SU-DHL-6 (cell line): Measurements from ENCODE around the gene CCDC34.

Experiments
- H2AFZ ChIP-seq: fragments of 200-600 bp; sonication (generic); 2 replicates; pipeline ENCODE4 v1.6.1; 2014; ENCODE audit warnings: low read depth, mild to moderate bottlenecking, moderate library complexity, mixed read lengths, antibody characterized with exemption, low read length; ENCODE audit not compliant: severe bottlenecking
- H3F3A ChIP-seq: fragments of 200-600 bp; shearing (Covaris generic); 2 replicates; pipeline ENCODE4 v1.6.0; 2016; ENCODE audit warnings: antibody characterized with exemption, mild to moderate bottlenecking; ENCODE audit not compliant: insufficient read depth
- H3K27ac ChIP-seq: fragments of 200-600 bp; sonication (generic); 2 replicates; pipeline ENCODE4 v1.5.1; 2016; ENCODE audit warnings: low read depth, mild to moderate bottlenecking, low read length, moderate library complexity, mixed read lengths
- H3K27me3 ChIP-seq: fragments of 200-600 bp; sonication (generic), shearing (Covaris generic); 2 replicates; pipeline ENCODE4 v1.6.0; 2014; ENCODE audit warnings: mild to moderate bottlenecking, low read length
- H3K36me3 ChIP-seq: fragments of 200-600 bp; sonication (generic); 2 replicates; pipeline ENCODE4 v1.6.1; 2014; ENCODE audit warnings: mild to moderate bottlenecking, low read length, mixed read lengths
- H3K4me2 ChIP-seq: fragments of 300-600, 200-600 bp; shearing (Covaris generic), sonication (generic); 2 replicates; pipeline ENCODE4 v1.6.0; 2014; ENCODE audit warnings: low read length, low read depth, mild to moderate bottlenecking; ENCODE audit not compliant: poor library complexity, severe bottlenecking
- H3K4me3 ChIP-seq: fragments of 200-600 bp; sonication (generic); 2 replicates; pipeline ENCODE4 v1.5.1; 2014; ENCODE audit warnings: antibody characterized with exemption, low read length, mild to moderate bottlenecking, mixed read lengths; ENCODE audit not compliant: insufficient read depth, poor library complexity, severe bottlenecking
- H3K79me2 ChIP-seq: fragments of 200-600 bp; sonication (generic); 2 replicates; pipeline ENCODE4 v1.6.1; 2014; ENCODE audit warnings: mild to moderate bottlenecking, low read length, moderate library complexity; ENCODE audit not compliant: insufficient read depth
- H3K9ac ChIP-seq: fragments of 200-600 bp; sonication (generic); 2 replicates; pipeline ENCODE4 v1.7.0; 2014; ENCODE audit warnings: mild to moderate bottlenecking, low read length
- H3K9me2 ChIP-seq: fragments of 200-600 bp; sonication (generic); replicated peaks from 2 replicates; pipeline ENCODE4 v1.6.1; 2014; ENCODE audit warnings: low read length; ENCODE audit not compliant: insufficient read depth
- H3K9me3 ChIP-seq: fragments of 200-600 bp; sonication (generic); 2 replicates; pipeline ENCODE4 v1.6.1; 2014; ENCODE audit warnings: low read length, mixed read lengths; ENCODE audit not compliant: insufficient read depth
- H4K20me1 ChIP-seq: fragments of 200-600 bp; sonication (generic); 2 replicates; pipeline ENCODE4 v1.6.1; 2014; ENCODE audit warnings: low read depth, mild to moderate bottlenecking, antibody characterized with exemption, low read length, moderate library complexity, mixed read lengths
- EZH2phosphoT487 ChIP-seq: fragments of 200-600 bp; sonication (generic), shearing (Covaris generic); conservative IDR thresholded peaks from 2 replicates; pipeline ENCODE4 v1.6.1; 2018; ENCODE audit warnings: mild to moderate bottlenecking, antibody characterized with exemption, low read length, moderate library complexity, mixed read lengths
- TF ChIP-seq, protein P1 (sequence below): fragments of 200-600 bp; sonication (generic); IDR thresholded peaks from one replicate; pipeline ENCODE4 v1.5.1; 2017; ENCODE audit warnings: antibody characterized with exemption, mild to moderate bottlenecking, low read length, moderate library complexity; ENCODE audit not compliant: insufficient read depth, poor library complexity, severe bottlenecking

Gene CCDC34

DNA sequence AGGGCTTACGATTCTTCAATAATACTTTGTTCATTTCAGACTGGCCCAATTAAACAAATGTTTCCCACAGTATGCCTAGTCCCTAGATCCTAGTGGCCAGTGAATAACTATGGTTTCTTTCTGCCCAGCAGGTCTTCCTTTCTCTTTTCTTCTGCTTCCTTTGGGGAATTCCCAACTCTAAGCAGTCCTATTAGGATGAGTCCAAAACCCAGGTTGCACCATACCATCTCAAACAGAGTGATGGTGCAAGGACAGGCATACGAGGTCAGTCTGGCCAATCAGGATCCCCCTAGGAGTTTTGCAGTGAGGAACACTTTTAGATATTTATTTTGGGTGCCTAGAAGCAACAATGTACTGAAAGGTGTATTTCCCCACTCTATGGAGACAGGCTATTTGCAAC is 41.4 kb upstream of the CCDC34 start:
- no peak for TF ChIP-seq EZH2phosphoT487
- TF ChIP-seq, protein P1, sequence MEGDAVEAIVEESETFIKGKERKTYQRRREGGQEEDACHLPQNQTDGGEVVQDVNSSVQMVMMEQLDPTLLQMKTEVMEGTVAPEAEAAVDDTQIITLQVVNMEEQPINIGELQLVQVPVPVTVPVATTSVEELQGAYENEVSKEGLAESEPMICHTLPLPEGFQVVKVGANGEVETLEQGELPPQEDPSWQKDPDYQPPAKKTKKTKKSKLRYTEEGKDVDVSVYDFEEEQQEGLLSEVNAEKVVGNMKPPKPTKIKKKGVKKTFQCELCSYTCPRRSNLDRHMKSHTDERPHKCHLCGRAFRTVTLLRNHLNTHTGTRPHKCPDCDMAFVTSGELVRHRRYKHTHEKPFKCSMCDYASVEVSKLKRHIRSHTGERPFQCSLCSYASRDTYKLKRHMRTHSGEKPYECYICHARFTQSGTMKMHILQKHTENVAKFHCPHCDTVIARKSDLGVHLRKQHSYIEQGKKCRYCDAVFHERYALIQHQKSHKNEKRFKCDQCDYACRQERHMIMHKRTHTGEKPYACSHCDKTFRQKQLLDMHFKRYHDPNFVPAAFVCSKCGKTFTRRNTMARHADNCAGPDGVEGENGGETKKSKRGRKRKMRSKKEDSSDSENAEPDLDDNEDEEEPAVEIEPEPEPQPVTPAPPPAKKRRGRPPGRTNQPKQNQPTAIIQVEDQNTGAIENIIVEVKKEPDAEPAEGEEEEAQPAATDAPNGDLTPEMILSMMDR, result no peak
- Histone ChIP-seq H3K4me2 (no peak overlapping the region), H3K9me3 (no peaks in the 10 kb centered on the region), H3K36me3 (no peaks in the 10 kb centered on the region), H3F3A (no peaks in the 10 kb centered on the region), H3K4me3 (no peak overlapping the region), H3K9me2 (no peaks in the 10 kb centered on the region), H4K20me1 (no peaks in the 10 kb centered on the region), H3K27ac (no peak overlapping the region), H3K27me3 (no peaks in the 10 kb centered on the region), H3K79me2 (no peaks in the 10 kb centered on the region), H2AFZ (no peak overlapping the region), H3K9ac (no peak overlapping the region)

DNA sequence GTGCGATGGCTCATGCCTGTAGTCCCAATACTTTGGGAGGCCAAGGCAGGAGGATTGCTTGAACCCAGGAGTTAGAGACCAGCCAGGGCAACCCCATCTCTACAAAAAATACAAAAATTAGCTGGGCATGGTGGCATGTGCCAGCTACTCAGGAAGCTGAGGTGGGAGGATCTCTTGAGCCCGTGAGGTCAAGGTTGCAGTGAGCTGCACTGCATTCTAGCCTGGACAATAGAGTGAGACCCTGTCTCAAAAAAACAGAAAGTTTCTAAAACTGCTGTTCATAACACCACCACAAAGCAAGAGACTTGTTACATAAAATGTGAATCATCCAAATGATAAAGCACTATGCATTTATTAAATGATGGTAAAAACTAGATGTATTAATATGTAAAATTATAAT is 40.2 kb upstream of the CCDC34 start:
- H3K9ac ChIP-seq, result no peak overlapping the region
- no peak overlapping the region for H3K27ac ChIP-seq
- H3K79me2 ChIP-seq, result no peaks in the 10 kb centered on the region
- H3K9me2 ChIP-seq, result no peaks in the 10 kb centered on the region
- H3K9me3 ChIP-seq, result no peaks in the 10 kb centered on the region
- H3K4me2 ChIP-seq, result no peak overlapping the region
- H4K20me1 ChIP-seq, result no peaks in the 10 kb centered on the region
- no peak overlapping the region for H3K4me3 ChIP-seq
- H3K36me3 ChIP-seq, result no peaks in the 10 kb centered on the region
- no peaks in the 10 kb centered on the region for H3F3A ChIP-seq
- no peak overlapping the region for H2AFZ ChIP-seq
- H3K27me3 ChIP-seq, result no peaks in the 10 kb centered on the region
- no peak for TF ChIP-seq EZH2phosphoT487
- TF ChIP-seq, protein P1, result no peak

DNA sequence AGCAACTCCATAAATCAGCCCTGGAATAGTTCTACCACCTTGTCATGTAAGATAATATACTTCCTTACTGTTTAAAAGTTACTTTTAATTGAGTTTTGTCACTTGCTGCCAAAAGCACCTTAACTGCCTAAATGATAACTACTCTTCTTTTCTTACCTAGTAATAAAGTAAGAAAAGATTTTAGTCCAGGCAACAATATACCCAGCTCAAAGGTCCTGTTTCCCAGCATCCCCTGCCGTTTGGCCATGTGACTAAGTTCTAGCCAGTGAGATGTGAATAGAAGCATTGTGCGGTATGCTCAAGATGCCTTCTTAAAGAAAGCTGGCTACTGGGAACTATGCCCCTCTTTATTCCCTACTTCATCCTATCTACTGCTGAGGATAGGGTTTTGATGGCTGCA is 39.4 kb upstream of the CCDC34 start:
- no peak overlapping the region for H3K9ac ChIP-seq
- H2AFZ ChIP-seq, result no peak overlapping the region
- no peak overlapping the region for H3K4me2 ChIP-seq
- no peaks in the 10 kb centered on the region for H3K9me2 ChIP-seq
- no peaks in the 10 kb centered on the region for H3K9me3 ChIP-seq
- H3F3A ChIP-seq, result no peaks in the 10 kb centered on the region
- no peaks in the 10 kb centered on the region for H4K20me1 ChIP-seq
- no peaks in the 10 kb centered on the region for H3K27me3 ChIP-seq
- TF ChIP-seq EZH2phosphoT487, result no peak
- TF ChIP-seq, protein P1, result no peak
- H3K4me3 ChIP-seq, result no peak overlapping the region
- no peaks in the 10 kb centered on the region for H3K36me3 ChIP-seq
- no peak overlapping the region for H3K27ac ChIP-seq
- no peaks in the 10 kb centered on the region for H3K79me2 ChIP-seq
